Omental fat pad (tissue), 4 donors: ENCODE results near the gene ACOT12. TPM values are rescaled to one million over a fixed set of nuclear protein-coding genes. Genes with fewer than 3 reads are reported as not detected.

ENCODE experiments used
- ATAC-seq: fragments of 150-250 bp; one replicate; pipeline ENCODE4 v1.9.1; 2016; ENCODE audit warnings: mild to moderate bottlenecking, moderate library complexity; ENCODE audit not compliant: low FRiP score
- DNase-seq: peaks from one replicate; pipeline ENCODE4 v3.0.0-alpha.2; 2019; ENCODE audit warnings: low spot score
- total RNA-seq, 4 donors: library from RNA; depleted of rRNA; stranded (reverse); fragments of >200 nt; gene quantifications; one replicate each; pipeline ENCODE4 v1.1.0, GENCODE V29; 2016
- TF ChIP-seq, protein P1 (sequence below), 3 donors: fragments of 450-650 bp; IDR thresholded peaks; one replicate each; pipeline ENCODE4 v1.5.1; 2016 to 2017; ENCODE audit warnings: antibody characterized with exemption in 3 of 3, mild to moderate bottlenecking in 3 of 3, moderate library complexity in 2 of 3

ACOT12 gene
- total RNA-seq, 4 donors from 2014 or later = not detected

DNA sequence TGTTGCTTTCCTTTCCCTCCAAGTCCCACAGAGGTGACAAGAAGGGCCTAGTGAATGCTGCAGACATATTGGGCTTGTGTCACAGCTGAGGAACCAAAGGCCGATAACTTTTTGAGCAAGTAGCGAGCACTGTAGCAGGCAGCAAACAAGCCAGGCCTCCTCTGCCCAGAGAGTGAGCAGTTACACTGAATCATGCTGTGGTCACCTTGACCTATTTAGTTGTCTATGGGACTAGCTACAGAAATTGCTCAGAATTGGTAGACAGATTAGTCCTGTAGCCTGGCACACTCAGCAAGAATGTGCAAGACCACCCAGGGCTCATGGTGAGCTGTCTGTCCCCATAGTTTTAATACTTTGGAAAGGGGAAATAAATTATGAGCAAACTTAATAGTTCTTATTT, 67.4 kb downstream of the ACOT12 start:
- DNase-seq = no peak
- TF ChIP-seq, protein P1, sequence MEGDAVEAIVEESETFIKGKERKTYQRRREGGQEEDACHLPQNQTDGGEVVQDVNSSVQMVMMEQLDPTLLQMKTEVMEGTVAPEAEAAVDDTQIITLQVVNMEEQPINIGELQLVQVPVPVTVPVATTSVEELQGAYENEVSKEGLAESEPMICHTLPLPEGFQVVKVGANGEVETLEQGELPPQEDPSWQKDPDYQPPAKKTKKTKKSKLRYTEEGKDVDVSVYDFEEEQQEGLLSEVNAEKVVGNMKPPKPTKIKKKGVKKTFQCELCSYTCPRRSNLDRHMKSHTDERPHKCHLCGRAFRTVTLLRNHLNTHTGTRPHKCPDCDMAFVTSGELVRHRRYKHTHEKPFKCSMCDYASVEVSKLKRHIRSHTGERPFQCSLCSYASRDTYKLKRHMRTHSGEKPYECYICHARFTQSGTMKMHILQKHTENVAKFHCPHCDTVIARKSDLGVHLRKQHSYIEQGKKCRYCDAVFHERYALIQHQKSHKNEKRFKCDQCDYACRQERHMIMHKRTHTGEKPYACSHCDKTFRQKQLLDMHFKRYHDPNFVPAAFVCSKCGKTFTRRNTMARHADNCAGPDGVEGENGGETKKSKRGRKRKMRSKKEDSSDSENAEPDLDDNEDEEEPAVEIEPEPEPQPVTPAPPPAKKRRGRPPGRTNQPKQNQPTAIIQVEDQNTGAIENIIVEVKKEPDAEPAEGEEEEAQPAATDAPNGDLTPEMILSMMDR (IDR thresholded peaks at IDR 0.05) = no peak
- no peak for ATAC-seq

DNA sequence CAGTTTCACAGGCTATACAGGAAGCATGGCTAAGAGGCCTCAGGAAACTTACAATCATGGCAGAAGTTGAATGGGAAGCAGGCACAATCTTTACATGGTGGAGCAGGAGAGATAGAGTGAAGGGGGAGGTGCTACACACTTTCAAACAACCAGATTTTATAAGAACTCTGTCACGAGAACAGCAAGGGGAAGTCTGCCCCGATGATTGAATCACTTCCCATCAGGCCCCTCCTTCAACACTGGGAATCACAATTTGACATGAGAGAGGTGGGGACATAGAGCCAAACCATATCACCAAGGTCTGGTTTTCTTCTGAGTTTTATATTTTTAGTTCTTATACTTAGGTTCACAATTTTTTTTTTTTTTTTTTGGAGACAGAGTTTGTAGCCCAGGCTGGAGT, 76.4 kb downstream of the ACOT12 start:
- DNase-seq (no peak), ATAC-seq (no peak)
- TF ChIP-seq, protein P1 (IDR thresholded peaks at IDR 0.05) = no peak

GRCh38 chr5:81316571-81316970, 77.4 kb downstream of the ACOT12 start:
- no peak for DNase-seq
- TF ChIP-seq, protein P1 (IDR thresholded peaks at IDR 0.05) = no peak

GRCh38 chr5:81315830-81316229, 78.1 kb downstream of the ACOT12 start:
- DNase-seq (no peak), ATAC-seq (no peak)
- TF ChIP-seq, protein P1 (IDR thresholded peaks at IDR 0.05) = no peak

More at GRCh38 chr5:81316571-81316970, 77.4 kb downstream of the ACOT12 start:
- no peak for ATAC-seq

GRCh38 chr5:81315336-81315735, 78.6 kb downstream of the ACOT12 start:
- TF ChIP-seq, protein P1 (IDR thresholded peaks at IDR 0.05) = no peak
- DNase-seq (no peak), ATAC-seq (no peak)

DNA sequence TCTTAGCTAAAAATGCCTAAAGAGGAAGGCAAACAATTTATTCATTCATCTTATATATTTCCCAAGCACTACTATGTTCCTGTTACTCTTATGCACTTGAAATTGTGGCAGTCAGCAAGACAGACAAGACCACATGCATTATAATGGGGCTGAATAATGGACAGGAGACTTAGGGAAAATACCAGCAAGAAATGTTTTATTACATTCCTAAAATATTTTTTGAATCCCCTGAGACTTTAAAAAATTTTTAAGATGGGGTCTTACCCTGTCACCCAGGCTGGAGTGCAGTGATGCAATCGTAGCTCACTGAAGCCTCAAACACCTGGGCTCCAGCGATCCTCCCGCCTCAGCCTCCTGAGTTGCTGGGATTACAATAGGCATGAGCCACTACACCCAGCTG, 79.4 kb downstream of the ACOT12 start:
- ATAC-seq = no peak
- no peak for DNase-seq
- TF ChIP-seq, protein P1 (IDR thresholded peaks at IDR 0.05) = no peak

DNA sequence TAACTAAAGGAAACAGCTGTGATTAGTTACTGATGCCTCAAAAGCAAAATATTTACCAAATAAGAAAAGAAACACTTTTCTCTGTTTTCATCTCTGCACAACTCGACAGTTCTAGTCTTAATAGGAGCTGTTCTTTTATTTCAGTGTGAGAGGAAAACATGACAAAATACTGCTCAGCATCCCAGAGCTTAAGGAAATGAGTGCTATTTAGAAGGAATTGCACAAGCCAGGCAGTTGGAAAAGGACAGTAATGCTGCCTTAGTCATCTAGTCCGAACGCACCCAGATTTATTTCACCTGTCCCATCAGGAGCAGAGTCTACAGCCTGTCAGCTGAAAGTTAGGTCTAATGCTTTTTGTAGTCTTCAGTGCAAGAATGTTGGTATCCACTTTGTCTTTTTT, 80.2 kb downstream of the ACOT12 start:
- ATAC-seq (no peak), DNase-seq (no peak)
- TF ChIP-seq, protein P1 (IDR thresholded peaks at IDR 0.05) = no peak
